Stimulated activated CD4-positive, alpha-beta T cell treated with anti-CD3 and anti-CD28 coated beads, Interleukin-4, amount 100 ng/mL, for 24 hours (primary cell): ENCODE data around the gene PRIM2.
"Not testable (repeated sequence)": the region's sequence is repeated elsewhere in the genome, so short reads cannot be mapped to it uniquely, and the experiment has no call there.

Experiments
- DNase-seq: peaks from one replicate; pipeline ENCODE4 v3.0.0-alpha.2; 2020

Gene PRIM2

DNA sequence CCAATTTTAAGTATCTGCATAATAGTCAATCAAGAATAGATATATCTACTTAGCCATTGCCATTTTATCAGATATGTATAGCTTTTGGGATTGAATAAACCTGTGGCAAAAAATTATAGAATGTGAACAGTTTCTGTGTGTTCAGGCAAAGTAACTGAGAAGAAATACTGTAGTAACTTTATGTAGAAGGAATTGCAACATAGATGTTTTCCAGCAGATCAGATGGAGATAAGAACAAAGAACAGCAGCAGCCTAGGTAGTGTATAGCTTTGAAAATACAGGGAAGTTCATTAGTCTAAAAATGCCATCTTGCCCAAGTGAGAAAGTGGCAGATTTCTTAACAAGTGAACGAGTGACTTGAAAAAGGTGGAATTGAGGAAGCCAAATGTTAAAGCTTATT, 197.7 kb downstream of the PRIM2 start:
- DNase-seq: not testable (repeated sequence)

DNA sequence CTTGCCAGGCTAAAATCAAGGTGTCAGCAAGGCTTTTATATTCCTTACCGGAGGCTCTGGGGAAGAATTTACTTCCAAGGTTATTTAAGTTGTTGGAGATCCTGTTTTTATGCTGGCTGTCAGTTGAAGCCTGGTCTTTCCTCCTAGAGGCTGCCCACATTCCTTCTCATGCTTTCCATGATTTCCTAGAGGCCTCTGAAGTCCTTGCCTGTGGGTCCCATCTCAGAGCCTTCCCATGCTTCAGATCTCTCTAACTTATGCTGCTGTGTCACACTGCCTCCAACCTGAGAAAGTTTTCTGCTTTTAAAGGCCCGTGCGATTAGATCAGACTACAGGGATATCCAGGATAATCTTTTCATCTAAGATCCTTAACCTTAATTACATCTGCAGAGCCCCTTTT, 198.4 kb downstream of the PRIM2 start:
- not testable (repeated sequence) for DNase-seq

DNA sequence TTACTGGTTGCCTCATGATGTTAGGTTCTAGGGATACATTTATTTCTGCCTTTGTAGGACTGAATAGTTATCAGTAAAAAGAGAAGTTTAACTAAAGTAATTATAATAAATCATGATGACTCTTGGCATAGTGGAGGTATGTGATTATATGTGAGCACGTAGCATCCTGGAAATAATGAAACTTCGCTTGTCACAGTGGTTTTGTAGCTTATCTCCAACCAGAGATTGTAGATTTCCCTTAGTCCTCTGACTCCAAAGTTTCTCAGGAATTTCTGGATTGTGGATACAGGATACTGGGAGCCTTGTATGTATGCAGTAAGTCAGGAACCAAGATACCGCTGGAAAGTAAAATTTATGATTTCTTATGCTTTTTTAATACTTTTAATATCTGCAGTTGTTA, 199.3 kb downstream of the PRIM2 start:
- DNase-seq: not testable (repeated sequence)

DNA sequence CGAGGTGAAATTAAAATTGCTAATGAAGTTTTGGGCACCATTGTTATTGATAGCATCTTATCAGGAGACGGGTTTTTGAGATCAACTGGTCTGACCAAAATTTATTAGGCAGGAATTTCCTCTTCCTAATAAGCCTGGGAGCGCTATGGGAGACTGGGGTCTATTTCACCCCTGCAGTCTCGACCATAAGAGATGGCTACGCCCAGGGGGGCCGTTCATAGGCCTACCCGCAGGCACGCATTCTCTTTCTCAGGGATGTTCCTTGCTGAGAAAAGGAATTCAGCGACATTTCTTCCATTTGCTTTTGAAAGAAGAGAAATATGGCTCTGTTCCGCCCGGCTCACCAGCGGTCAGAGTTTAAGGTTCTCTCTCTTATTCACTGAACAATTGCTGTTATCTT, 201.8 kb downstream of the PRIM2 start:
- DNase-seq: not testable (repeated sequence)

DNA sequence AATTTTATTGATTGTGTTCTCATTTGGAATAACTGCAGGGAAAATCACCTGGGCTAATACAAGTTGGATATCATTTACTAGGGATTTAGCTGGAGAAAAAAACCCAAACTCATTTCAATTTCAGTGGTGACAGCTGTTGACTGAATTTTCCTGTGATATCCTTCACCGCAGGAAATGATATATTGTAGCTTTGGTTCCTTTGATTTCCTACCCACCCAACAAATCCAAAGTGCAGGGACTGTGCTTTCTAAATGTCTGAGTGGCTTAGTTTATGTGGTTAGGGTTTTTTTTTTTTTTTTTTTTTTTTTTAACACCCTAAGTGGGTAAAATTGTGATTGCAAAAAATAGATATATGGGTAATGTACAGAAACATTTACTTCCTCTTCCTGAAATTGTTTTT, 203.7 kb downstream of the PRIM2 start:
- not testable (repeated sequence) for DNase-seq

DNA sequence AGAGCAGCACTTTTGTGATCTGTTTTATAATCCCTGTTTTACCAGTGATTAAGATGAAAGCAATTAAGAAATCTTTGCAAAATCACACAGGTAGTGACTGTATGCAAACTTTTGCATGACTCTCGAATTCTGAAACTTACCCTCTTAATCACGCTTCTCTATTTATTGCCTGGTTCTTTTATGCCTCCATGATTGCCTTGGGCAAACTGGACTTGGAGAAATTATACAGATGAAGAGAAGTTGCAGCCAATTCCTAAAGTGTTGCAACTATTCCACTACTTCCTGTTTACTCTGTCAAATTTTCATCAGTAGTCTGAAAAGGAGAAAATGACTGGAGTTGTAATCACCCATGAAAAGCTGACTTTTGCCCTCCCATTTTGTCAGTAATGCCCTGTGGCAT, 205.8 kb downstream of the PRIM2 start:
- not testable (repeated sequence) for DNase-seq

DNA sequence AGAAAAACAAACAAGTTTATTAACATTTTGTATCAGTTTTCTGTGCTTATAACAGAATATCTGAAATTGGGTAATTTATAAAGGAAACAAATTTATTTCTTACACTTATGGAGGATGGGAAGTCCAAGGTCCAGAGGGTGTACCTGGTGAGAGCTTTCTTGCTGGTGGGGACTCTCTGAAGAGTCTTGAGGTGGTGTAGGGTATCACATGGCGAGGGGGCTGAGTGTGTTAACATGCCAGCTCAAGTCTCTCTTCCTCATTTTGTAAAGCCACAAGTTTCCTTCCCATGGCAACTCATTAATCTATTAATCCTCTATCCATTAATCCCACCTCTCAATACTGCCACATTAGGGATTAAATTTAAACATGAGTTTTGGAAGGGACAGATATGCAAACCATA, 212.3 kb downstream of the PRIM2 start:
- not testable (repeated sequence) for DNase-seq

DNA sequence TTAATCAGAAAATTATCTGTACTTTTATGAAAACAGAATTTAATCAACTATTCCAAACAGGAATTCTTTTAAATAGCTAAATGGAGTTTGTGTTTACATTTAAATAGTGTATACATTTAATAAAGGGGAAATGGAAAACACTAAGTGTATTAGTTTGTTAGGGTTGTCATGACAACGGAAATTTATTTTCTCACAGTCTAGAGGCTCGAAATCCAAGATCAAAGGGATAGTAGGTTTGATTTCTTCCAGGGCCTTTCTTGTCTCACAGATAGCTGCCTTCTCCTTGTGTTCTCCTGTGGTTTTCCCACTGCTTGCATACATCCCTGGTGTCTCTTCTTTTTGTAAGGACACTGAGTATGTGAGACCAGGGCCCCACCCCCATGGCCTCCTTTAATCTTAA, 215.2 kb downstream of the PRIM2 start:
- DNase-seq: not testable (repeated sequence)

DNA sequence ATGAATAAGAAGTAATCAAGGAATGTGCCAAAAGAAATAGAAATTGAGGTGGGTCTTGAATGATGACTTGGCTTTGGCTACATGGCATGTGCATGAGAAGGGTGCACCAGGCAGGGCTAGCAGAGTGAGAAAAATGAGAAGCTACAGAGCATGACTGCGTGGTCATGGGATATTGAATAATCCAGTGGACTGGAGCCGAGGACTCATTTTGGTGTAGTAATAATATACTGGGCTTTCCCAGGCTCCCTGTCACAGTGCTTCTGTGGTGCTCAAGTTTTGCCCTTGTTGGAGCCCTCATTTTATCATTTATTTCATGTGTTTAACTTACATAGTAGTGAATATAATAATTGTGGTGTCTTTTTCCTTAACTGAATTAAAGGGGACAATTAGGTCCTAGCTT, 217.7 kb downstream of the PRIM2 start:
- DNase-seq: not testable (repeated sequence)

DNA sequence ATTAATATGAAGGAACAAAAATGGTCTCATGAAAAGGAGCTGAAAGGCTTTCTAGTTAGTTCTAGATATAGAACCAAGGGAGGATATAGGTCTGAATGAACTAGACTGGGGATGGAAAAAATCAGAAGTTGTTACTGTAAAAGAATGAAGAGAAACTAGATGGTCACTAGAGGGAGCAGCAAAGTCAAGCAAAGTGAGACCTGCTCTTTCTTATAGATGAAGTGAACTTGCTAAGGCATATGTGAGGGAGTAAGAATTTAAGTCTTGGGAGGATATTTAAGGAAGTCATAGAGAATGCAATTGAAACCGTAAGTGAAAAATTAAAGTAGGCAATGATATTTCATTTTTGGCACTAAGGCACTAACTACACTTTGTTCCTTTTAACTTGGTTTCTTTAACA, 218.6 kb downstream of the PRIM2 start:
- DNase-seq: not testable (repeated sequence)

DNA sequence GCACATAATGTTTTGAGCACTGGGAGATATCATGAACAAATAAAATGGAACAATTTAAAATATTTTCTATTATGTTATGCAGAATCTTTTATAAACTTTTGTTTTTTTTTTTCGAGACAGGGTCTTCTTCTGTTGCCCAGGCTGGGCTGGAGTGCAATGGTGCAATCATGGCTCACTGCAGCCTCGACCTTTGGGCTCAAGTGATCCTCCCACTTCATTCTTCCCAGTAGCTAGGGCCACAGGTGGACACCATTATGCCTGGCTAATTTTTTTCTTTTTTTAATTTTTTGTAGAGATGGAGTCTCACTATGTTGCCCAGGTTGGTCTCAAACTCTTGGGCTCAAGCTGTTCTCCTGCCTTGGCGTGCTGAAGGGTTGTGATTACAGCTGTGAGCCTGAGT, 220.5 kb downstream of the PRIM2 start:
- not testable (repeated sequence) for DNase-seq

DNA sequence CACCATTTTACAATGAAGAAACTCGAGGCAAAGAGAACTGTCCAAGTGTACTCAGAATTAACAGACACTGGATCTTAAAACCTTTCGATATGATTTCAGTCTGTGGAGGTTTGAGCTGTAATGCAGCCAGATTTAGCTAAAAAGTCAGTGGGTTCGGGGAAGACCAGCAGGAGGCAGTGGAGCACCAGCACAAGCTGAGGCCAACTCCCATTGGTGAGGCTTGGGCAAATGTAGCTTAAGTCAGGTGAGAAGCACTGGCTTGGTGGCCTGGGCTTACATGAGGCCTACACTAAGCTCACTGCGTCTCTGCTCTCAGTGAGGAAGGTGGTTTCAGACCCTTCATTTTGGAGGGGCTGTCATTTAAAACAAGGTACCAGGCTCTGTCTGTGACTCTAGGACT, 234.5 kb downstream of the PRIM2 start:
- DNase-seq: not testable (repeated sequence)

DNA sequence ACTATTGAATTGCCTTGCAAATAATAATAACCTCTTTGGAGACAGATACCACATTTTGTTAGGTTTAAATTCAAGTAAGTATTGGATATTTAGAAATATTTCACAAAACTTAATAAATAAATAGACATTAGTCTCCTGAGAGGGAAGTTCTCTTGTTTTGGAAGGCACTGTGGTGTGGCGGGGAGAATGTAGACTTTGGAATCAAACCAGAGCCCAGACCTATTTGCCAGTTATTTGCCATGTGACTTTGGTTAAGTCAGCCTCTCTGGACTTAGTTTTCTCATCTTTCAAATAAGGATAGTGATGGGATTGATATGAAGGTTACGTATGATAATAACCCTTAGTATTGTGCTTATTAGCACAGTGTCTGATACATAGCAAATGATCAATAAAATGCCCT, 240.4 kb downstream of the PRIM2 start:
- DNase-seq: not testable (repeated sequence)

DNA sequence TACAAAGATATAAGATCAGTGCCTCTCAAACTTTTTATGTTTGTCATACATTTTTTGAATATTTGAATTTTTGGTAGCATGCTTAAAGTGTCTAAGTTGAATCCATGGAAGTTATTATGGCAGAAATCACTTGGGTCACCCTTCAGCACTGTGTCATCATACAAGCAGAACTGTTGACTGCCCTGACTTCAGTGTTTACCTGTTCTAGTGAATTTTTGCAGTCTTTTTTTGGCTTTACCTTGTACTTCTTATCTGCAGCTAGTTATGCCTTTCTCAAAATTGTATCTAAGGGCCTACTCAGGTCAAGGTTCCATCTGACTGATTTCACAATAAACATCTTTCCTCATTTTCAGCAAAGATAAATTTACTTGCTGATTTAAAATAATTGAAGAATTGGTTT, 241.7 kb downstream of the PRIM2 start:
- not testable (repeated sequence) for DNase-seq

DNA sequence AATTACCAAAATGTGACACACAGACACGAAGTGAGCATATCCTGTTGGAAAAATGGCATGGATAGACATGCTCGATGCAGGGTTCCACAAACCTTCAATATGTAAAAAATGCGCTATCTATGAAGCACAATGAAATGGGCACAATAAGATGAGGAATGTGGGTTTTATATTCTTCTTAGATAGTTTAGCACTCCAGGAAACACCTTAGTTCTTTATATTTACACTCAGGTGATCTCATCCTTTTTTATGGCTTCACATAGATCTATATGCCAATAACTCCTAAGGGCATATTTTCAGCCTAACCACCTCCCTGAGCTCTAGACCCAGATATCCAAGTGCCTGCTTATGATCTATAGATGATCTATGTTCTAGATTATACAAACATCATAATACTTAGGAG, 244.8 kb downstream of the PRIM2 start:
- not testable (repeated sequence) for DNase-seq

DNA sequence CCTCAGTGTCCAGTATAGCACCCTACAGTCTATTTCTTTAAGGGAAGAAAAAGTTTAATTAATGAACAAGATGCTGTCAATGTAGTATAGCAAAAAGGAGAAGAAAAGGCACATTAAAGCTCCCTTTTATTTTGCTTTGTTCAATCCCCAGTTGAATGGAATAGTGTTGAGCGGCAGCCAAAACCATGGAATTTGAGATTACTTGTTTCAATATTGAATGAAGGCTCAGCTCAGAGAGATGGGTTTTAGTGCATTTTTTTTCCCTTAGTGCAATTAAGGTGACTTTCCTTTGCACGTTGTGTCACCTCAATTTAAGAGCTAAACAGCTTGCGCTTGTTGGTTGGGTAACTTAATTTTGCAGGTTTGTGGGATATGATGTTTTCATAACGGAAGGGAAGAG, 254.7 kb downstream of the PRIM2 start:
- DNase-seq: not testable (repeated sequence)

DNA sequence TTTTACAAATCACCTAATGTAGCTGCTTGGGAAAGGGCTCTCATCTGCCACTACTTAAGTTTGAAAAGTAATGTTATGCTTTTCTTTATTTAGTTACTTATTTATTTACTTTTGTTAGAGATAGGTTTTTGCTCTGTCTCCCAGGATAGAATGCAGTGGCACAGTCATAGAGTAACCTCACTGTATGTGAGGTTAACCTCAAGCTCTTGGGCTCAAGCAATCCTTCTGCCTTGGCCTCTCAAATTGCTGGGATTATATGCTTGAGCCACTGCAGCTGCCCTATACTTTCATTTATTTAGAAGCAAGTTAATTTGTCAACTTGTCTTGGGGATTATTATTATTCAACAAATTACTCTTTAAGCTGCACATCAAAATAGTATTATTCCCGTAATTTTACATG, 255.4 kb downstream of the PRIM2 start:
- DNase-seq: not testable (repeated sequence)

DNA sequence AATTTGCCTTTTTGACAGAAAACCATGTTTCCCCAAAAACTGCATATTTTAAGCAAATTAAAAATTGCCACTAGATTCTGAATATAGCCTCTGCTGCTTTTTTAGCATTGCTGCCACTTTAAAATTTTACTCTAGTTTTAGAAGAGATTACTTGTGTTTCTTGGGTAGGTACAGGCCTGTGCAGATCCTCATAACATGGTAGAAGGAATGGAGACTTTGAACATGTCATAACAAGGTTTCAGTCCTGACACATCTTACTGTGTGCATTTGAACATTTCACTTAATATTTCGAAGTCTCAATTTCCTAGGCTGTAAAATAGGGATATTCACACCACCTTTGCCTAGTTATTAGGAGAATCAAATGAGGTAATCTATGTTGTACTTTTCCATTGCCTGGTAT, 259.6 kb downstream of the PRIM2 start:
- DNase-seq: not testable (repeated sequence)

DNA sequence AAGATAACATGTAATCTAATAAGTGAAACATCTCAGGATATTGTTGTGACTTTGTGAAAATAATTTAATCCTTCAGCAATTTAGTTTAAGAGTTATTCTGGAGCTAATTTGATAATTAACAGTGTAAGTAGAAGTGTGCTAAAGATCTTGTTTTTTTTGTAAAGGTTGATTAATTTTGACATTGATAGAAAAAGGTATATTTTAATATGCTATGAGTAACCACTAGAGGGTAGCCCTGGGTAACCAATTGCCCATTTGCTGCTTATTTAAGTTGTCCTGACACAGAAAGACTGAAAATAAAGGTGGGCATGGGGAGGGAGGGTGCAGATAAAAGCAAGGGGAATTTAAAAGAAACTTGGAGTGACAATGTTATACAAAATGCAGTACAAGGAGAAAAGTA, 262.1 kb downstream of the PRIM2 start:
- DNase-seq: not testable (repeated sequence)

DNA sequence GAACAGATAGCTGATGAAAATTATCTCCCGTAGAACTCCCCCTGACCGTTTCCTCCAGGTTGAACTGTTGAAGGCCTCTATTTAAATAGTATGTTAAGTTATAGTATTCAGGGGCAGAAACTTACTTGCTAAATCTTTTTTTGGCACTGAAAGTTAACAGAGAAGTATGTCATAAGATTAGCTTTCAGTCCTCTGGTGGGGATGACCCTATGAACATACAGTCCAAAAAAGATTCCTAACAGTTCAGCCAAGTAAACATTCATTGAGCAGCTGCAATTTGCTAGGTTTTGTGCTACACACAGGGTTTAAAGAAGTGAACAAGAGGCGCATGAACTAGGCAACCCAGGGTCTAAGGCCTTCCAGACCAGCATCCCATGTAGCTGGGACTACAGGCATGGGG, 264.2 kb downstream of the PRIM2 start:
- not testable (repeated sequence) for DNase-seq

DNA sequence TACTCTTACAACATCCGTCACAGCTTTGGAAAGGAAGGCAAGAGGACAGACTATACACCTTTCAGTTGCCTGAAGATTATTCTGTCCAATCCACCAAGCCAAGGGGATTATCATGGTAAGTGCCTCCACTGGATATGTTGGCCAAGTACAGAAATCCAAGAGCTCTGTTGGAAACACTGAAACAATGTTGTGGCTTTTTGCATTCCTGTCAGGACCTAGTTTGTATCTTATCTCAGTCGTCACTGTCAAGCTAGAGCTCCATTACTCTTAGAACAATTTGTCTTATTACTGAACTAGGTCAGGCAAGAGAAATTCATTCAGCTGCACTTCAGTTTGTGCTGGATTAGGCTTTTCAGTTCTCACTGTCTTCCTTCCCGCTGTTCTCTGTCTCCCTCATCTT, 283.7 kb downstream of the PRIM2 start:
- not testable (repeated sequence) for DNase-seq

DNA sequence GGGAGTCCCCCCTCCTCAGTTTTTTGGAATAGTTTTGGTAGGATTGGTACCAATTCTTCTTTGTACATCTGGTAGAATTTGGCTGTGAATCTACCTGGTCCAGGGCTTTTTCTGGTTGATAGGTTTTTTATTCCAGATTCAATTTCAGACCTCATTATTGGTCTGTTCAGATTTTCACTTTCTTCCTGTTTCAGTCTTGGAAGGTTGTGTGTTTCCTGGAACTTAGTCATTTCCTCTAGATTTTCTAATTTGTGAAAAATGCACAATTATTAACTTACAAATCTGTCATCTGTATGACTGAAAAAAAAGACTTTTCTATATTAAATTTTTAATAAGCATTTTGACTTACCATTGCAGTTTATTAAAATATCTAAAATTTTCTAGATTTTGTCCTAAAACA, 287.9 kb downstream of the PRIM2 start:
- DNase-seq: not testable (repeated sequence)

DNA sequence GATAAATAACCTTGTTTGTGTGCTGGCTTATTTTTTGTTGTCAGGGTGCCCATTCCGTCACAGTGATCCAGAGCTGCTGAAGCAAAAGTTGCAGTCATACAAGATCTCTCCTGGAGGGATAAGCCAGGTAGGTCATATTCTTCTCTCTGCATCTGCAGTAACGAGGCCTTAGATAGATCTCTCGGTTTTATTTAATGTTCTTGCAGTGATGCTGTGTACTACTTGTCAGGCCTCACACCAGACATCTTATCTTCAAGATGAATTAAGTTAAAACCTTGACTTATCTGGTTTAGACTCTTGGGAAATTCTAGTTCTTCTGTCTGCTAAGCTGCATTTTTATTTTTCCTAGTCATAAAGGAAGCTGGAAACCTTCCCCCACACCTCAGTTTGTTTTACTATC, 288.9 kb downstream of the PRIM2 start:
- not testable (repeated sequence) for DNase-seq

DNA sequence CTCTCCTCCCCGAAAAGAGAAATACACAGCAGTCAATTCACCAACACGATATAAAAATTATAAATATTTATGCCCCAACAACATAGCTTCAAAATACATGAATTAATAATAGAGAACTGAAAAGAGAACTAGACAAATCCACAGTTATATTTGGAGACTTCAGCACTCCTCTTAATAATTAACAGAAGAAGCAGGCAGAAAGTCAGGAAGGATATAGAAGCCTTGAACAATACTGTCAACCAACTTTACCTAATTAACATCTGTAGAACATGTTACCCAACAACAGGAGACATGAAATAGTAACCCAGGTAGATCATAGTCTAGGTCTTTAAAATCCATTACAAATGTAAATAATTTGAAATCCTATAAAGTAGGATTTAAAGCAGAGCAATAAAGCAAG, 293.2 kb downstream of the PRIM2 start:
- DNase-seq: not testable (repeated sequence)

DNA sequence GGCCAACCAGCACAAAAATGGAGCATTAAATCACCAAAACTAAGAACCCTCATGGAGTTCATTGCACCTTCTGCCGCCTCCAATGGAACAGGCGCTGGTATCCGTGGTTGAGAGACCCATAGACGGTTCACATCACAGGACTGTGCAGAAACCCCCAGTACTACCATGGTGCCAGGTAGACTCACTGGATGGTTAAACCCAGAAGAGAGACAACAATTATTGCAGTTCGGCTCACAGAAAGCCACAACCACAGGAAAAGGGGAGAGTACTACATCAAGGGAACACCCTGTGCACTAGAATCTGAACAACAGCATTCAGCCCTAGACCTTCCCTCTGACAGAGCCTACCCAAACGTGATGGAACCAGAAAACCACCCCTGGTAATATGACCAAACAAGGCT, 301.5 kb downstream of the PRIM2 start:
- DNase-seq: not testable (repeated sequence)

DNA sequence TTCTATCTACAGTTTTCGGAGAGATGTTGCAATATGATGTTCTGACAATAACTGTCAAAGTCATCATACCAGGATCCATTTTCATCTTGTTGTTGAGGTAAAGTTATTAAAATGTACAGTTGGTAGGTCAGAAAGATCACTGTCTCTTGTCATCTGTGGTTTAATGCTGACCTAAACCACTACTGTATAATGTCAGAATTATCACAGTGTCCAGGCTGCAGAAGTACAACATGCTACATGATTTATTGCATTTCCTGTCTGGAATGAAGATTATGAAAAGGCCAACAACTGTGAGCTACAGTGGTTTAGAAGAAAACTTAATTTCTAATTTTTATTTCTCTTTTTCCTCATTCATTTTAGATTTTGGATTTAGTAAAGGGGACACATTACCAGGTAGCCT, 314.3 kb downstream of the PRIM2 start:
- DNase-seq: not testable (repeated sequence)
